PC-9 (cell line): ENCODE measurements around the gene PARG. TPM values are rescaled to one million over a fixed set of nuclear protein-coding genes. Genes with fewer than 3 reads are reported as not detected.
"Not testable (repeated sequence)": the region's sequence is repeated elsewhere in the genome, so short reads cannot be mapped to it uniquely, and the experiment has no call there.

Experiments
- BruUV-seq: library from RNA; stranded (reverse); fragments of 400-500 nt; replicated peaks from 2 replicates; lab custom pipeline; 2021; lab: Mats Ljungman, UMichigan
- CTCF ChIA-PET: fragments of 300-600 bp; sonication (Branson Sonifier 250); formaldehyde crosslinking; loops from one replicate; lab custom pipeline; 2022; ENCODE audit warnings: antibody characterized with exemption; lab: Charles Lee
- POLR2A ChIA-PET: fragments of 300-600 bp; sonication (Branson Sonifier 250); formaldehyde crosslinking; loops from one replicate; lab custom pipeline; 2022; ENCODE audit warnings: antibody characterized with exemption; ENCODE audit not compliant: unreplicated experiment; lab: Charles Lee
- DNase-seq, 2 experiments: peaks; one replicate each; pipeline versions ENCODE4 v3.0.0 to v3.0.0-alpha.2; 2015 to 2022; ENCODE audit warnings: mixed read lengths in 1 of 2
- H2AFZ ChIP-seq: fragments of 200-600 bp; sonication (generic); 2 replicates; pipeline ENCODE4 v1.8.1; 2017; ENCODE audit warnings: antibody characterized with exemption
- H3F3A ChIP-seq: fragments of 200-600 bp; sonication (generic); 2 replicates; pipeline ENCODE4 v1.8.1; 2017; ENCODE audit warnings: antibody characterized with exemption, mild to moderate bottlenecking, low read depth; ENCODE audit not compliant: insufficient read depth
- H3K27ac ChIP-seq: fragments of 200-600 bp; sonication (generic); 2 replicates; pipeline ENCODE4 v1.6.1; 2016; ENCODE audit warnings: mixed run types
- H3K27me3 ChIP-seq: fragments of 200-600 bp; sonication (generic); 2 replicates; pipeline ENCODE4 v1.6.1; 2016; ENCODE audit warnings: low read depth, mixed run types; ENCODE audit not compliant: insufficient read depth
- H3K36me3 ChIP-seq: fragments of 200-600 bp; sonication (generic); 2 replicates; pipeline ENCODE4 v1.6.1; 2016; ENCODE audit warnings: low read depth, mixed run types
- H3K4me1 ChIP-seq: fragments of 200-600 bp; sonication (generic); replicated peaks from 2 replicates; pipeline ENCODE4 v1.6.1; 2016; ENCODE audit warnings: mixed run types; ENCODE audit not compliant: insufficient read depth
- H3K4me2 ChIP-seq: fragments of 200-600 bp; sonication (generic); 2 replicates; pipeline ENCODE4 v1.6.1; 2017; ENCODE audit warnings: mixed run types
- H3K4me3 ChIP-seq: fragments of 200-600 bp; sonication (generic); 2 replicates; pipeline ENCODE4 v1.6.1; 2016; ENCODE audit warnings: mixed run types
- H3K79me2 ChIP-seq: fragments of 200-600 bp; sonication (generic); 2 replicates; pipeline ENCODE4 v1.6.1; 2017; ENCODE audit warnings: low read depth, mixed run types
- H3K9me2 ChIP-seq: fragments of 200-600 bp; sonication (generic); 2 replicates; pipeline ENCODE4 v1.8.1; 2017; ENCODE audit warnings: mild to moderate bottlenecking; ENCODE audit not compliant: insufficient read depth
- H3K9me3 ChIP-seq: fragments of 200-600 bp; sonication (generic); 2 replicates; pipeline ENCODE4 v1.8.1; 2016; ENCODE audit warnings: low read depth; ENCODE audit not compliant: insufficient read depth
- H4K20me1 ChIP-seq: fragments of 200-600 bp; sonication (generic); 2 replicates; pipeline ENCODE4 v1.8.1; 2017; ENCODE audit not compliant: insufficient read depth
- intact Hi-C: fragments of 100-400 bp; cut with micrococcal nuclease; formaldehyde crosslinking; loops from one replicate; pipeline ENCODE4 v1.10.0; 2022; ENCODE audit not compliant: unreplicated experiment
- total RNA-seq: library from RNA; stranded (reverse); gene quantifications from 2 replicates; pipeline ENCODE4 v1.2.3, GENCODE V29; 2021

PARG gene
- total RNA-seq, 1 experiment from 2014 or later: 38.8 TPM

- H3K4me2 ChIP-seq, DNase-seq, POLR2A ChIA-PET, H3K4me1 ChIP-seq, H2AFZ ChIP-seq, CTCF ChIA-PET, H3K27me3 ChIP-seq, intact Hi-C loops, H3F3A ChIP-seq, H3K9me3 ChIP-seq, H4K20me1 ChIP-seq, H3K79me2 ChIP-seq, H3K36me3 ChIP-seq, H3K27ac ChIP-seq, H3K4me3 ChIP-seq, H3K9me2 ChIP-seq, BruUV-seq: not testable (repeated sequence)
Observed at GRCh38 chr10:49931276-49931675, 10.6 kb downstream of the PARG start.

GRCh38 chr10:49923572-49923971 is 18.3 kb downstream of the PARG start:
- CTCF ChIA-PET, H3K79me2 ChIP-seq, H3F3A ChIP-seq, POLR2A ChIA-PET, H3K4me1 ChIP-seq, H3K36me3 ChIP-seq, H3K9me3 ChIP-seq, H3K9me2 ChIP-seq, H4K20me1 ChIP-seq, intact Hi-C loops, BruUV-seq, H3K27ac ChIP-seq, DNase-seq, H3K4me3 ChIP-seq, H3K27me3 ChIP-seq, H3K4me2 ChIP-seq, H2AFZ ChIP-seq: not testable (repeated sequence)

- H3K9me2 ChIP-seq, POLR2A ChIA-PET, DNase-seq, intact Hi-C loops, H3K27me3 ChIP-seq, H3K4me2 ChIP-seq, H3K4me3 ChIP-seq, H3K79me2 ChIP-seq, BruUV-seq, H3K27ac ChIP-seq, H3K9me3 ChIP-seq, H3F3A ChIP-seq, H2AFZ ChIP-seq, CTCF ChIA-PET, H3K4me1 ChIP-seq, H3K36me3 ChIP-seq, H4K20me1 ChIP-seq: not testable (repeated sequence)
Observed at GRCh38 chr10:49922041-49922440, 19.8 kb downstream of the PARG start.

- H3K79me2 ChIP-seq, H3K4me2 ChIP-seq, H3F3A ChIP-seq, H3K9me2 ChIP-seq, H3K36me3 ChIP-seq, CTCF ChIA-PET, H3K4me3 ChIP-seq, POLR2A ChIA-PET, H3K9me3 ChIP-seq, intact Hi-C loops, H3K27ac ChIP-seq, BruUV-seq, H4K20me1 ChIP-seq, H2AFZ ChIP-seq, DNase-seq, H3K4me1 ChIP-seq, H3K27me3 ChIP-seq: not testable (repeated sequence)
Observed at GRCh38 chr10:49917927-49918326, 23.9 kb downstream of the PARG start.

- H3K27ac ChIP-seq, CTCF ChIA-PET, DNase-seq, H3K4me1 ChIP-seq, intact Hi-C loops, H3K27me3 ChIP-seq, H3K9me3 ChIP-seq, H3K4me3 ChIP-seq, BruUV-seq, H4K20me1 ChIP-seq, H3K9me2 ChIP-seq, POLR2A ChIA-PET, H3K79me2 ChIP-seq, H3K36me3 ChIP-seq, H3F3A ChIP-seq, H2AFZ ChIP-seq, H3K4me2 ChIP-seq: not testable (repeated sequence)
Observed at GRCh38 chr10:49916451-49916850, 25.4 kb downstream of the PARG start.

GRCh38 chr10:49910295-49910694 is 31.5 kb downstream of the PARG start:
- BruUV-seq, intact Hi-C loops, H3K27ac ChIP-seq: not testable (repeated sequence)

GRCh38 chr10:49908290-49909080 is 33.3 kb downstream of the PARG start:
- CTCF ChIA-PET, H3K9me3 ChIP-seq, H3K36me3 ChIP-seq, POLR2A ChIA-PET, H3K4me3 ChIP-seq, H3K9me2 ChIP-seq, H3K4me2 ChIP-seq, DNase-seq, H4K20me1 ChIP-seq, H3K27me3 ChIP-seq, BruUV-seq, H2AFZ ChIP-seq, H3K79me2 ChIP-seq, intact Hi-C loops, H3F3A ChIP-seq, H3K4me1 ChIP-seq, H3K27ac ChIP-seq: not testable (repeated sequence)

More at GRCh38 chr10:49910295-49910694, 31.5 kb downstream of the PARG start:
- H4K20me1 ChIP-seq, POLR2A ChIA-PET, H3K4me2 ChIP-seq, H3F3A ChIP-seq, H3K9me3 ChIP-seq, H3K36me3 ChIP-seq, H3K27me3 ChIP-seq, CTCF ChIA-PET, H3K9me2 ChIP-seq, H3K4me1 ChIP-seq, H3K4me3 ChIP-seq, DNase-seq, H3K79me2 ChIP-seq, H2AFZ ChIP-seq: not testable (repeated sequence)
